NCI-H187 (cell line): ENCODE data around the gene SCAPER.
"Not testable (repeated sequence)": the region's sequence is repeated elsewhere in the genome, so short reads cannot be mapped to it uniquely, and the experiment has no call there.

Experiments
- DNase-seq, 2 experiments: peaks; one replicate each; lab custom pipeline; 2025; lab: John Stamatoyannopoulos, UW

Gene SCAPER

DNA sequence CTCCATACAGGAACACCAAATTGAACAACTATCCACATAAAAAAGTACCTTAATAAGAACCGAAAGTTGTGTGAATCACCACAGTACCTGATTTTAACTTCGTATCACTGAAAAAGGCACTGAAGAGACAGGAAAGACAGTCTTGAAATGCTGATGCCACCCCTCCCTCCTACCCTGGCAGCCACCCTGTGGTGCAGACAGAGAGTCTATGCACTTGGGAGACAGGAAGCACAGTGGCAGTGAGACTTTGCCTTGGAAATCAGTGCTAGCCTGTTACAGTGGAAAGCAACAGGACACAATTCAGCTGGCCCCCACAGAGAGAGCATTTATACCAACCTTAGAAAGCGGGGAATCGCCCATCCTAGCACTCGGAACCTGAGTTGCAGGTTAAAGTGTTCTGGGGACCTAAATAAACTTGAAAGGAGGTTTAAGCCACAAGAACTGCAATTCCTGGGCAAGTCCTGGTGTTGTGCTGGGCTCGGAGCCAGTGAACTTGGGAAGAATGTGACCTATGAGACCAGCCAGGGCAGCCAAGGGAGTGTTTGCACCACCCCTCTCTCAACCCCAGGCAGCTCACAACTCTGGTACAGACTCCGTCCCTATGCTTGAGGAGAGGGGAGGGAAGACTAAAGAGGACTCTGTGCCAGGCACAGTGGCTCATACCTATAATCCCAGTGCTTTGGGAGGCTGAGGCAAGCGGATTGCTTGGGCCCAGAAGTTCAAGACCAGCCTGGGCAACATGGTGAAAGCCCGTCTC is 328.4 kb downstream of the SCAPER start:
- DNase-seq = no peak

DNA sequence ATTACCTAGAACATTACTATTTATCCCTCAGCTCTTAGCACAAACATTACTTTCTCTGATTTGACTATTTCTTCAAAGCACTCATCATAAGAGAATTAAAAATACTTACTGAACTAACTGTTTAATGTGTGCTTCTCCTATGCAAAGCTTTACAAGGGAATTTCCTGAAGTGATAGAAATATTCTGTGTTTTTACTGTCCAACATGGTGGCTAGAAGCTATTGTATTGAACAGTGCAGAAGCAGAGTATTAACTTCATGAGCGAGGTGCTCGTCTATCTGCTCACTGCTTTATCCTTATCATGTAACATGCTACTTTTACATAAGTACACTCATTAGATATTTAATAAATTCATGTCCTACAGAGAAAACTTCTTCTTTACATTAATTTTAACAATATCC is 329.5 kb downstream of the SCAPER start:
- DNase-seq = no peak

DNA sequence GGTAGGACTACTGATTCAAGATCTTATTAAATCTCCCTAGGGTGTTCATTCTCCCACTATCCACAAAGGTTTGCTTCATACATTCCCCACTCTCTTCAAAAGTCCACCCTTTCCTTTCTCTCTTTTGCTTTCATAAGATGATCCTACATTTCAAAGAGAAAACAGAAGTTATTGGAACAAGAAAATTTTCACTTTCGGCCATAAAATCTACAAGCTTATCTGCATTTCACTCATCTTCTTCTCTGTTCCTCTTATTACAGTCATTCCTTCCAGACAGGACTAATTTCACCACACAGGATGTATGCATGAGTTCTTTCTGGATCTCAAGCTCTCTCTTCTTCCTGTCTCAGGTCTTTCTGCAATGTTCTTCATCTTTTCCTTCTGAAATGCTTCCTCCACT is 329.9 kb downstream of the SCAPER start:
- no peak for DNase-seq

DNA sequence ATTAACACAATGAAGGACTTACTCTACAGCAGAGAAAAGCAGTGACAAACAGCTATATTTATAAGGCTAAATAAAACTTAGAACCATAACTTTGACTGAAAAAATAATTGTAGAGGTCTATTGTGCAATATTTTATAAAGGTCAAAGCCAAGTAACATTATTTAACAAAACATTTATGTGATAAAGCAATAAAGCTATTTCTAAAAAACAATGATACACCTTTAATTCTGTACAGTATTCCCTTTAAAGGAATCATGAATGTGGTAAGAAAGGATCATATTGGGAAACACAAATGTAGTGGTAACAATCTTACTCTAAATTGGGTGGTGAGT is 332.2 kb downstream of the SCAPER start:
- DNase-seq = no peak

DNA sequence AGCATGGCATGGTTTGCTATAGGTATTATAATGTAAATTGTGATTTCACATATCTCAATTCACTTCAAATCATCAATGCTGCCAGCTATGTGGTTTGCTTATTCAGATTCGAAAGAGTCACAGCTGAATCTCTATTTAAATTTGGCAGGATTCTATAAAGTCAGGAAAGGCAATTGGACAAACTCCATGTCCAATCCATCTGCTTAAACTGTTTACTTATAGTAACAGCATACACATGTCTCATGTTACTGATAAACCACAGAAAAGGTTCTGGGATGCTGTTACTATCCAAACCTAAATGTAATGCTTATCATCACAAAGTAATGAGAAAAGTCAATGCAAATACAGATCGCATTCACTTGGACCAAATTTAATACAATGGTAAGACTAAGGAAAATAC is 338.9 kb downstream of the SCAPER start:
- DNase-seq = no peak

DNA sequence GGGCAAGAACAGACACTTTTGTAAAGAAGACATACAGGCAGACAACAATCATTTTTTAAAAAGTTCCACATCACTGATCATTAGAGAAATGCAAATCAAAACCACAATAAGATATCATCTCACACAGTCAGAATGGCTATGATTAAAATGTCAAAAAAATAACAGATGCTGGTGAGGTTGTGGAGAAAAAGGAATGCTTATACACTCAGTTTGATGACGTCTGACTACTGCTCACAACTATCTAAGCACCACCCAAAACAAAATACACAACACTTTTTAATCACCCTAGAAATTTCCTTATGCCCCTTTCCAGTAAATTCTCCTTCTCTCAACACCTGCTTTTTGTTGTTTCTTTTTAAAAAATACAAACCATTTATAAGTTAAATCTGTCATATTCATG is 339.8 kb downstream of the SCAPER start:
- DNase-seq = no peak

DNA sequence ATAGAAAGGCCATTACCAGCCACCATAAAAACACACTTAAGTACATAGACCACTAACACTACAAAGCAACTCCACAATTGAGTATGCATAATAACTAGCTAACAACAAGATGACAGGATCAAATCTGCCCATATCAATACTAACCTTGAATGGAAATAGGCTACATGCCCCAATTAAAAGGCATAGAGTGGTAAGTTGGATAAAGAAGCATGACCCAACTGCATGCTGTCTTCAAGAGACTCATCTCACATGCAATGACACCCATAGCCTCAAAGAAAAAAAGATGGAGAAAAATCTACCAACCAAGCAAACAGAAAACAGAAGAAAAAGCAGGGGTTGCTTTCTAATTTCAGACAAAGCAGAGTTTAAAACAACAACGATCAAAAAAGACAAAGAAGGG is 349.9 kb downstream of the SCAPER start:
- DNase-seq = no peak

DNA sequence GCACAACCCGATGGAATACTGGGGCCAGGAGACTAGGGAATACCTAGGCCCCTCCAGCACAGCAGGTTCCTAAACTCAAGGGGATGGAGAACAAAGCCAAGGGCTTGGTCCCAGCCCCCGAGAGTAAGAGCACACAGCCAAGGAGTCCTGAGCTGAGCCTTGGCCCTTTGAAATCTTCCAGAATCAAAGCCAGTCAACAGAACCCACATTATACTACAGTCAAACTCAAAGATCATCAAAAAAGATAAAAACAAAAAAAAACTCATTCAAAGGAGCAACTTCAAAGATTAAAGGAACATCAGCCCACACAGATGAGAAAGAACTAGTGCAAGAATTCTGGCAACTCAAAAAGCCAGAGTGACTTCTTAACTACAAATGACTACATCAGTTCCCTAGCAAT is 351.6 kb downstream of the SCAPER start:
- DNase-seq = no peak

DNA sequence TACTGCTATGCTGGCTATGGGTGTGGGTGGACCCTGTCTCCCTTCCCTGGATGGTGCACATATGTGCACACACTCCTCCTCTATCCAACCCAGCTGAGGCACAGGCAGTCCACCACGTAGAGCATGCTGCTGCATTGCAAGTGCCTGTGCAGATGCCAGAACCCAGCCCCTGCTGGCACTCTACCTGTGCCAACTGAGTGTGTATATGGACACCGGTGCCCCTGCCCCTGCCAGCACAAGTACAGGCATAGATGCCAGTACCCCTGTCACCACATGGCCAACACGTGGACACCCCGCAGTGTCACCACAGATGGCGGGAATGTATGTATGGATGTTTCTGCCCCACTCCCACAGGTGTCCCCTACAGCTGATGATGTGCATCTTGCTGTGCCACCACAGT is 352.0 kb downstream of the SCAPER start:
- DNase-seq = no peak

DNA sequence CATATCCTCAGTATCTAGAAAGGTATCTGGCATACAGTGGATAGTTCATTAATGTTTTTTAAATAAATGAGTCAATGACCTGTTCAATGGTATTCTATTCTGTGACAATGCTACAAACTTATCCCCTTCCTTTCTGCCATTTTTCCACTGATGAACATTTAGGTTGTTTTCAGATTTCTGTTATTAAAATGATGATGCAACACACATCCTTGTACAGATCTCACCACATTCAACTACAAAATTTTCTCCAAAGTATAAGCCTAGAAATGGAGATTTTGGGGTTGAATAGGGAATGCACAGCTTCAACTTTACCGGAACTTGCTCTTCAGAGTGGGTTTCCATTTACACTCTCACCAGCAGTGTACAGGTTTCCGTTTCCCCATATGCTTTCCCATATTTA is 358.3 kb downstream of the SCAPER start:
- DNase-seq = no peak

DNA sequence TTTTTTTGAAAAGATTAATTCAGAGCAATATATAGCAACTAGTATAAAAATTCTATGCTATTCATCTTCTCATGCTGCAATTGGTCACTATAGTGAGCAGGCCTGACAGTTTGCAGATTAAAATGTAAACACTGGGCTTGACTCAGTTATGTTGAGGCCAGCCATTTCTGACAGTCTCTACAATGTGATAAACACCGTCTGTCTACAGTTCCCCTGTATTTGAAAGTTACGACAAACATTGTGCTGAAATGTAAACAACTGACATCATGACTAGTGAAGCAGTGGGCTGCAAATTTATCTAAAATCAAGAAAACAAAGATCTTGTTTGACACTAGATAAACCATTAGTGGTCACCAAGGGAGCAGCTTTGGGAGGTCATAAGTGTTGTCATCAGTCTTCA is 371.1 kb downstream of the SCAPER start:
- no peak for DNase-seq

DNA sequence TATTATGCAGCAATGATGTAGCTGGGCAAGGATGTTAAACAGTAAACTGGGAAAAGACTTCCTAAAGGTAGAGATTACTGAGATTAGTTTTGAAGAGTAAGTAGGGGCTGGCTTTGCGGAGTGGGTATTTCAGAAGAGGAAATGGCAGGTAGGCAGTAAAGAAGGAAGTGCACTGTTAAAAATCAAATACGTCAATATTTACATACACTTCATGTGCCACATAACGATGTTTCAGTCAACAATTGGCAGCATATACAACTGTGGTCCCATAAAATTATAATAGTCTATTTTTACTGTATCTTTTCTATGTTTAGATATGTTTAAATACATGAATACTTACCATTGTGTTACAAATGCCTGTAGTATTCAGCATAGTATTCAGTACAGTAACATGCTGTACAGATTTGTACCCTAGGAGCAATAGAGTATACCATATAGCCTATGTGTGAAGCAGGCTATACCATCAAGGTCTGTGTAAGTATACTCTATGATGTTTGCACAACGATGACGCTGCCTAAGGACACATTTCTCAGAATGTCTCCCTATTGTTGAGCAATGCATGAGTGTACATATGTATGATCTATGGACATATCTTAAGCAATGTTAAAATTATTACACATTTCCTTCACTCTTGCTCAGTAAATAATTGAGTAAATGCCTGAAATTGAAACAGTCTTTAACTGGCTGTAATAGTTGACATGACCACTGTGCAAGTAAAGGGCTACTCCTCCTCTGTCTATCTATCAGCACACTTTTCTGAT is 371.9 kb downstream of the SCAPER start:
- no peak for DNase-seq

DNA sequence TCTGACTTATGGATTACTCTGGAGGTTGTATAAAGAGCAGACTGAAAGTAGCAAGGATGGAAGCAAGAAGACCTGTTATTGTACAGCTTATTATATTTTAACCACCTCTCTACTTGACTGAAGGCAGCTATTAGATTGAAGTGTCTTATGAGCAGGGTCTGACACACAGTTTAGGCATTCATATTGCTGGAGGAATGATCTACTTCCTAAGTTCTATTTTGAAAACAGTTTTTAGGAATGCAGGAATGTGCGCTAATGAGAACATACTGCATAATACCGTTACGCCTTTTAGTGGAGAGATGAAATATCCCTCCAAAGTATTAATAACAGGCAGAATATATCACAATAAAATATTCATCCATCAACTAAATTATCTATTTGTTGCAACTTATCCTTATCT is 375.2 kb downstream of the SCAPER start:
- no peak for DNase-seq

DNA sequence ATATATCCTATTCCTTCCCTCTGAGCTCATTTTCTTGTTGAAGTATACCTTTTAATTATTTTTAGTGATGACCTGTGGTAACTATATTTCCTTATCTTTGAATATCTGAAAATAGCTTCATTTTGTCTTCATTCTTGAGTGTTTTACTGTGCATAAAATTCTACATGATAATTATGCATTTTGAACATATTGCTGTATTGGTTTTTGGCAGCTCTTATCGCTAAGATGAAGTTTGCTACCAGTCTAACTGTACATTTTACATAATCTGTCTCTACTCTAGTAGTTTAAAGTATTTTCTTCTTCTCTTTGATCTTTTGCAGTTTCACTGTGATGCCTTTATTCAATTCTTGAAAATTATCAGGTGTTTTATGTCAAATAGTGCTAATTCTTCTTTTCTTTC is 379.0 kb downstream of the SCAPER start:
- DNase-seq = no peak

DNA sequence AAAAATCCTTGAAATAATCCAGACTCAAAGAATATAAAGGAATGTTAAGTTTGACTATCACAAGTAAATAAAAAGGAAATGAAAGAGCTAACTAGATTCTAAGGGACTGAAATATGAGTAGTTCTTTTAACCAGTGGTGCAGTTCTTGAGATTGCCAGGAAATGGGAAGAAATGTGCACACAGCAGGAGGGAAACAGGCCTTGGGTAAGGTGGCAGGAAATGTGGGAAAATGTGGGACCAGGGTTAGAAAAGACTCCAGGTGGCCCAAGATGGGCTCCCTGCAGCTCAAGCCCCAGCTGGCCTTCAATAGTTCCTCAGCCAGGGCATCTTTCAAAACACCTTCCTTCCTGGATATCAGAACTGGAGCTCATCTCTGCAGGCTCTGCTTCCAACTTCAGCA is 387.2 kb downstream of the SCAPER start:
- no peak for DNase-seq

DNA sequence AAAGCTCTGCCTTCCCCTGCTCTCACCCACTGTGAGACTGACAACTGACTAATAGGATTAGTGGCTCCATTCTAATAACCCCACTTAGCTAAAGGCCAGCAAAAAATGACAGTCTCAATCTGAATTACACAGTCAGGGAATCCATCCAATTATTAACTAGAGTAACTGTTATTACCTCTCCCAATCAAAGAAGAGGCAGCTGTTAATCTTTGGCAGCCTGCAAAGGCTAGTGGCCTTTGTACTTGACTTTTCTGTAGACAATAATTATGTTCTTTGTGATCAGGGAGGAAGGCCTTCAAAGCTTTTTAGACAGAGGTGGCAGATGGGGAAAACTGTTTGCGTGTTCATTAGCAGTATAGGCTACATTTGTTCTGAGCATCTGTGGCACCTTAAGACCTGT is 390.9 kb downstream of the SCAPER start:
- no peak for DNase-seq

DNA sequence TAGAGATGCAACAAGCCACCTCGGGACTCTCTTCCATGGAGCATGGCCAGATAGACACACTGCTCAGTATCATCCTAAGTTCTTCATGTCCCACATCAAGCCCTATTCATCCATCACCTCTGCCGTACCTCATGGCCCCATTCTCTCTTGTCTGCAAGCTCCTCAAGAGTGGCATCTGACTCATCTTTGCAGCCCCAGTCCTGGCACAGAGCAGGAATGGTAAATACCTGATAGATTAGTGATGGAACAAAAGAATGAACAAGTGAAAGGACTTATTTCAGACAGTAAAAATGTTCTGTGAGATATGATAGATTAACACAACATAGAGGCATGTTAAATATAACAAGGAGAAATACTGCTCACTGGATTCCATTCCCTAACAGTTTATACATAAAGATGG is 392.2 kb downstream of the SCAPER start:
- no peak for DNase-seq

DNA sequence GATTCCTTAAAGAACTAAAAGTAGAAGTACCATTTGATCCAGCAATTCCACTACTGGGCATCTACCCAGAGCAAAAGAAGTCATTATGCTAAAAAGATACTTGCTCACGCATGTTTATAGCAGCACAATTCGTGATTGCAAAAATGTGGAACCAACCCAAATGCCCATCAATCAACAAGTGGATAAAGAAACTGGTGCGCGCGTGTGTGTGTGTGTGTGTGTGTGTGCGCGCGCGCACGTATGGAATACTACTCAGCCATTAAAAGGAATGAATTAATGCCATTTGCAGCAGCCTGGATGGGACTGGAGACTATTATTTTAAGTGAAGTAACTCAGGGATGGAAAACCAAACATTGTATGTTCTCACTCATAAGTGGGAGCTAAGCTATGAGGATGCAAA is 394.5 kb downstream of the SCAPER start:
- not testable (repeated sequence) for DNase-seq

DNA sequence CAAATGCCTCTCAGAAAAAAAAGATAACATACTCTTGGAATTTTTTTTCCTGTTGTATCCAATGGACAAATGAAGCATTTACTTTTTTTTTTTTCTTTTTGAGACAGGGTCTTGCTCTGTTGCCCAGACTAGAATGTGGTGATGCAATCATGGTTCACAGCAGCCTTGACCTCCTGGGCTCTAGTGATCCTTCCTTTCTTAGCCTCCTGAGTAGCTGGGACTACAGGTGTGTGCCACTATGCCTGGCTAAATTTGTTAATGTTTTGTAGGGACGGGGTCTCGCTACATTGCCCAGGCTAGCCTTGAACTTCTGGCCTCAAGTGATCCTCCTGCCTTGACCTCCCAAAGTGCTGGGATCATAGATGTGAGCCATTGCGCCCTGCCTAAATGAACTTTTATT is 401.3 kb downstream of the SCAPER start:
- no peak for DNase-seq

DNA sequence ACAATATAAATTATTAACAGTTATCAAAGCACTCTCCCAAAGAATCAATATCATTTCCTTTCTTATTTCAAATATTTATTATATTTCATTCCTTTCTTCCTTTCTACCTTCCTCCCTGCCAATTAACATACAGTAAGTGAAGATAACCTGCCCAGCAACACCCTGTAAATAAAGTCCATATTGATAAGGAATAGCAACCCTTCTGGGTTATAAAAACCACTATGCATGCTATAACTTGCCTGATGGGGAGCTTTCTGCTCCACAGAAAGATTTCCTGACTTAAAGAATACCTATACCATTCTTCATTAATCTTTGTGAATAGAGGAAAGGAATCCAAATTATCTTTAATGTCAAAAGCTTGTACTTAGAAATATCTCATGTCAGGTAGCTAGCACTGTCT is 402.0 kb downstream of the SCAPER start:
- no peak for DNase-seq

DNA sequence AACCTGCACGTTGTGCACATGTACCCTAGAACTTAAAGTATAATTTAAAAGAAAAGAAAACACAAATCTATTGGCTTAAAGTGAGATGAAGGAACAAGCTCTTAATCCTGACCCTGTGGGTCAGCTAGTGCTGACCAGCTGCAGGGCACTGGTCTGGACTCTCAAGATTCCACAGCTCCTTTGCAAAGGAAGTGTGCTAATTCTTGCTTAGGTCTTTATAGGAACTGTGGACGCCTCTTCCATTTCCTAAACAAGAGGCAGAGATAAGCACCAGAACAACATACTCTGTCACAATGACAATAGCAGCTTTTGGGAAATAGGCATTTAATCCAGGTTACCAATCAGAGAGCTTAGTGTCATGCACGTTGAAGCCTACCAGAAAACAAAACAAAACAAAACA is 402.5 kb downstream of the SCAPER start:
- DNase-seq = no peak

DNA sequence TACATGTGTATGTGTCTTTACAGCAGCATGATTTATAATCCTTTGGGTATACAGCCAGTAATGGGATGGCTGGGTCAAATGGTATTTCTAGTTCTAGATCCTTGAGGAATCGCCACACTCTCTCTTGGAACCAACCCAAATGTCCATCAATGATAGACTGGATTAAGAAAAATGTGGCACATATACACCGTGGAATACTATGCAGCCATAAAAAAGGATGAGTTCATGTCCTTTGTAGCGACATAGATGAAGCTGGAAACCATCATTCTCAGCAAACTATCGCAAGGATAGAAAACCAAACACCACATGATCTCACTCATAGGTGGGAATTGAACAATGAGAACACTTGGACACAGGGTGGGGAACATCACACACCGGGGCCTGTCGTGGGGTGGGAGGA is 403.0 kb downstream of the SCAPER start:
- DNase-seq = not testable (repeated sequence)

DNA sequence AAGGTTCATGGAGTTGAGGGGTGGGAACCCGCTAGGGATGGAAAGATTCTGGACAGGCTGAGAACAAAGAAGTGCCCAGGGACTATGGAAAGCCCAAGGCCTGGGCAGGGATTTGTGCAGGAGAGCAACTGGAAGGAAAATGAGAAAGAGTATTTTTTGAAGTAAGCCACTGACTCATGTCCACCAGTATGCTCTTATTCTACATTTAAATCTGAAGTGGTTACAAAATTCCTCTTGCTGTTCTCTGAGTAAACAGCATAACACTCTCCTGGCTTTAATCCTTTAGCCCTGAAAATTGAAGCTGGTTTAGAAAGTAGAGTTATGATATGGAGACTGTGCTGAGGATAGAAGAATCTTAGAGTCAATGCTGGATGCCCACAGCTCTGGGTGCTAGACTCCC is 403.4 kb downstream of the SCAPER start:
- no peak for DNase-seq

DNA sequence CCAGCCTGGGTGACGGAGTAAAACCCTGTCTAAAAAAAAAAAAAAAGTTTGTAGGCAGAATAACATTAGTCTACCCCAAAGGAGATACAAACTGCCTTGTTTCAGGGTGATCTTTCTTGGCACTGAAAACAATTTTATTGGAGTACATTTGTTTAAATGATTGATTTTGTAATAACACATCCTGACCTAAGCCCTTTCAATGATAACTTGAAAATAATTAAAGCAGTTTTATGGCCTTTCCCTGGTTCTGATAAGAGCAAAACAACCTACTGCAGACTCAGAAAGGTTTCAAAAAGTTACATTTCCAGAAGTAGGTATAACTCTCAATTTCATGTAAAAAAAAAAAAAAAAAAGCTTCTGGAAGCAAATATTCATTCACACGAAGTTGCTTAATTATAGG is 404.1 kb downstream of the SCAPER start:
- no peak for DNase-seq
